ENCODE data around the gene SLC5A11. TPM values are rescaled to one million over a fixed set of nuclear protein-coding genes. Genes with fewer than 3 reads are reported as not detected.
"Not testable (repeated sequence)": the region's sequence is repeated elsewhere in the genome, so short reads cannot be mapped to it uniquely, and the experiment has no call there.

SLC5A11 gene, protein sequence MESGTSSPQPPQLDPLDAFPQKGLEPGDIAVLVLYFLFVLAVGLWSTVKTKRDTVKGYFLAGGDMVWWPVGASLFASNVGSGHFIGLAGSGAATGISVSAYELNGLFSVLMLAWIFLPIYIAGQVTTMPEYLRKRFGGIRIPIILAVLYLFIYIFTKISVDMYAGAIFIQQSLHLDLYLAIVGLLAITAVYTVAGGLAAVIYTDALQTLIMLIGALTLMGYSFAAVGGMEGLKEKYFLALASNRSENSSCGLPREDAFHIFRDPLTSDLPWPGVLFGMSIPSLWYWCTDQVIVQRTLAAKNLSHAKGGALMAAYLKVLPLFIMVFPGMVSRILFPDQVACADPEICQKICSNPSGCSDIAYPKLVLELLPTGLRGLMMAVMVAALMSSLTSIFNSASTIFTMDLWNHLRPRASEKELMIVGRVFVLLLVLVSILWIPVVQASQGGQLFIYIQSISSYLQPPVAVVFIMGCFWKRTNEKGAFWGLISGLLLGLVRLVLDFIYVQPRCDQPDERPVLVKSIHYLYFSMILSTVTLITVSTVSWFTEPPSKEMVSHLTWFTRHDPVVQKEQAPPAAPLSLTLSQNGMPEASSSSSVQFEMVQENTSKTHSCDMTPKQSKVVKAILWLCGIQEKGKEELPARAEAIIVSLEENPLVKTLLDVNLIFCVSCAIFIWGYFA
- not detected for polyA plus RNA-seq (2012; ENCODE audit: missing spikeins)

DNA sequence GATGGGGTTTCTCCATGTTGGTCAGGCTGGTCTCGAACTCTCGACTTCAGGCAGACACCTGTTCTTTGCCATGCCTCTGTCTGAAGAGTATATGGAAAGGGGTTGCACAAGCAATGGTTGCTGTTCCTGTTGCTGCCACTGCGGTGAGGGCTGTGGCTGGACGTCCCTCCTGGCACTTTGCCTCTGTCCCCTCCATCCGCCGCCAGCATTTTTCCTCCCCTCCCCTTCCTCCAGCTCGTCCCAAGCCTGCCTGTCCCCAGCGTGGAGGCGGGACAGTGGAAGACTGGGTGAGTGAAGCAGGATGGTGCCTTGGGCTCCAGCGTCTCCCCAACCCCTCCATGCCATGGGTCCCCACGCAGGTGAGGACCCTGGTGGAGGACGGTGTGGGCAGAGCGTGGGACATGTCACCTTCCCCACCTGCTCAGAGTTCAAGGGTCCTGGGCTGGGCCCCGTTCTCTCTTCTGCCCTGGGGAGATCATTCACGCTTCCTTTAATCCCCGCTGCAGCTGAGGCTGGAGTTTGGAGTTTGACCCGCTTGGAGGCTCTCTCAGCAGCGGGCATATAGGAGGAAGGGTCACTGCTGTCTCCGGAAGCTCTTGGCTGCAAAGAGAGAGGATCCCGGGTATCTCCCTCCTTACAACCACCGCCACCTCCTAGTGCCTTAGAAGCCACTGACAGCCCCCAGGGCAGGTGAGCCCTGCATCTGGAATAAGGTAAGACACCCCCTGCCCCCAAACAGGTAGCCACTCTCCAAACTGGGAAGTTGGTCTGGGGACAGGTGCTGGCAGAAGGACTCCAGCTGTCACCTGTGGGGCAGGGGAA, at the start of gene SLC5A11:
TSS of gene SLC5A11 (plus strand) at position 238 of the 822 bp plus-strand sequence. CDS start 12,681 bp downstream, outside the sequence.
- FAIRE-seq = no peak
- no peak for DNase-seq (ENCODE audit: insufficient read length)
- no peak for TF ChIP-seq TAF1 (IDR thresholded peaks at IDR 0.05; ENCODE audit: borderline replicate concordance, low read depth, low read length)
- TF ChIP-seq POLR2A (IDR thresholded peaks at IDR 0.05; ENCODE audit: low read depth, low read length) = no peak
- TF ChIP-seq POLR2AphosphoS5 (IDR thresholded peaks at IDR 0.05; ENCODE audit: low read depth, low read length) = no peak

DNA sequence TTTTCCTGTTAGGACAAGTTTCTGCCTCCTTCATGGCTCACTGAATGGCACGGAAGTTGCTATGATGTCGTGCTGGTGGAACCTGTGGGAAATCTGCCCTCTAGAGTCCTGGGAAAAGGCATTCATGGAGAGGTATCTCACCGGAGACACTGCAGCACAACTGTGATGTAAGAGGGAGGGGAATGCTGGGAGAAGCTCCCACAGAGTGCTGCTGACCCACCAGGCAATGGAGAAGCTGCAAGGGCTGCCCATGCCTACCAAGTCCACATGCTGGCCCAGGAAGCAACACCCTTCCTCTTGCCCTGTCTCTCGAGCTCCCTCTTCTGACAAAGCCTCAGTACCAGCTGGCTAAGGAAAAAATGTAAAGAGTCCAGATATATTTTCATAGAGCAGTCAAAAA, 45.2 kb upstream of the SLC5A11 start:
- FAIRE-seq (no peak), DNase-seq (ENCODE audit: insufficient read length) (no peak)
- TF ChIP-seq POLR2AphosphoS5 (IDR thresholded peaks at IDR 0.05; ENCODE audit: low read depth, low read length) = no peak
- no peak for TF ChIP-seq TAF1 (IDR thresholded peaks at IDR 0.05; ENCODE audit: borderline replicate concordance, low read depth, low read length)
- no peak for TF ChIP-seq POLR2A (IDR thresholded peaks at IDR 0.05; ENCODE audit: low read depth, low read length)

DNA sequence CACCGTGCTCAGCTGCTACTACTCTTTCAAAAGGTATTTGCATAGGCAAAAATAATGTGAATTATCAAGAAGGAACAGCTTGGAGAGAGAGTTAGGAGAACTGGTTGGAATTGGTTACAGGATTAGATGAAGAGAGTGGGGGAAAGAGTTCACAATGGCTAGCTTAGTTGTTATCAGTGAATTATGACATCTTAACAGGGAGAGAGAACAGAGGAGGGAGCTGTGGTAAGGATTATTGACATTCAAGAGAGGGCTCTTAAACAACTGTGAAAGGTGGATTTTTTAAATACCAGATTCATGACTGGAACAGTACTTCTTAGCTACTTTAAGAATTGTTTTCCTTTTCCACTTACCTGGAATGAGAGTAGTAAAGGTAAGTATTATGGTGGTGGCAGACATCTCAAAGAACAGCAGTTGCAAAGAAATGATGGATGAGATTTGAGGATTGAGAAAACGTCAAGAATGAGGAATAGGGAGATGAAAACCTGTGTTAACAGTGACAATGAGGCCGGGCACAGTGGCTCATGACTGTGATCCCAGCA, 43.9 kb upstream of the SLC5A11 start:
- TF ChIP-seq TAF1 (IDR thresholded peaks at IDR 0.05; ENCODE audit: borderline replicate concordance, low read depth, low read length) = no peak
- TF ChIP-seq POLR2AphosphoS5 (IDR thresholded peaks at IDR 0.05; ENCODE audit: low read depth, low read length) = no peak
- no peak for TF ChIP-seq POLR2A (IDR thresholded peaks at IDR 0.05; ENCODE audit: low read depth, low read length)
- FAIRE-seq = no peak
- DNase-seq (ENCODE audit: insufficient read length) = no peak

DNA sequence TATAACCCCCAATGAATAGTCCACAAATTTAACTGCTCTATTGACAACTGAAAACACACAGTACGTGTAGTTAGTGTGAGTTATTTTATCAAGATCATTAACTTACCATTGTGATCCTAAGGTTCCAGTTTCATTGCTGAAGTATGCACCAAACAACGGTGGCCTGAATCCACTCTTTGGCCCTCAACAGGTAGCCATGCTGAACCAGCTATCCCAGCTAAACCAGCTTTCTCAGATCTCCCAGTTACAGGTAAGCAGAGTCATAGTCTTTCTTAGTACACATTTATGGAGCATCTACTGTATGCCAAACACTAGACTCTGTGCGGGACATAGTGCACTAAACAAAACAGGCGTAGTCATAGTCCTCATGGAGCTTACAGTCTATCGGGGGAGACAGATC, 40.3 kb upstream of the SLC5A11 start:
- FAIRE-seq (no peak), DNase-seq (ENCODE audit: insufficient read length) (no peak)
- no peak for TF ChIP-seq POLR2AphosphoS5 (IDR thresholded peaks at IDR 0.05; ENCODE audit: low read depth, low read length)
- TF ChIP-seq POLR2A (IDR thresholded peaks at IDR 0.05; ENCODE audit: low read depth, low read length) = no peak

DNA sequence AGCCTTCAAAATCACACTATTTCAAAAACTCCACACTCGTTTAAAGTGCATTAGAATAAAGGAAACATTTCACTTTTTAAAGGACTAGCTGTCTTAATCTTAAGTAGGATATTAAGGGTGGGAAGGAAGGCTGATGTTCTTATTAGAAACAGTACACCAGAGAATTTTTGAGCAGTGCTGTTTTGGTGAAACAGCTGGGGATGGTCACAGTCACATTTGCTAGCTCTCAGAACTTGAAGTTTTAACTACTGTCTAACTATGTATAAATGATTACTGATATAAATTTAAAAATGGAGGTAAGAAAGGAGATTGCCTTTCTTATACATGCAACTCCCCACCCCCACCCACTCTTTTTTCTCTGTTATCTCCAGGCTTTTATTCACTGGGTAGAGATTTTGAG, 38.5 kb upstream of the SLC5A11 start:
- FAIRE-seq = no peak
- no peak for DNase-seq (ENCODE audit: insufficient read length)
- TF ChIP-seq TAF1 (IDR thresholded peaks at IDR 0.05; ENCODE audit: borderline replicate concordance, low read depth, low read length) (no peak), POLR2A (IDR thresholded peaks at IDR 0.05; ENCODE audit: low read depth, low read length) (no peak), POLR2AphosphoS5 (IDR thresholded peaks at IDR 0.05; ENCODE audit: low read depth, low read length) (no peak)

DNA sequence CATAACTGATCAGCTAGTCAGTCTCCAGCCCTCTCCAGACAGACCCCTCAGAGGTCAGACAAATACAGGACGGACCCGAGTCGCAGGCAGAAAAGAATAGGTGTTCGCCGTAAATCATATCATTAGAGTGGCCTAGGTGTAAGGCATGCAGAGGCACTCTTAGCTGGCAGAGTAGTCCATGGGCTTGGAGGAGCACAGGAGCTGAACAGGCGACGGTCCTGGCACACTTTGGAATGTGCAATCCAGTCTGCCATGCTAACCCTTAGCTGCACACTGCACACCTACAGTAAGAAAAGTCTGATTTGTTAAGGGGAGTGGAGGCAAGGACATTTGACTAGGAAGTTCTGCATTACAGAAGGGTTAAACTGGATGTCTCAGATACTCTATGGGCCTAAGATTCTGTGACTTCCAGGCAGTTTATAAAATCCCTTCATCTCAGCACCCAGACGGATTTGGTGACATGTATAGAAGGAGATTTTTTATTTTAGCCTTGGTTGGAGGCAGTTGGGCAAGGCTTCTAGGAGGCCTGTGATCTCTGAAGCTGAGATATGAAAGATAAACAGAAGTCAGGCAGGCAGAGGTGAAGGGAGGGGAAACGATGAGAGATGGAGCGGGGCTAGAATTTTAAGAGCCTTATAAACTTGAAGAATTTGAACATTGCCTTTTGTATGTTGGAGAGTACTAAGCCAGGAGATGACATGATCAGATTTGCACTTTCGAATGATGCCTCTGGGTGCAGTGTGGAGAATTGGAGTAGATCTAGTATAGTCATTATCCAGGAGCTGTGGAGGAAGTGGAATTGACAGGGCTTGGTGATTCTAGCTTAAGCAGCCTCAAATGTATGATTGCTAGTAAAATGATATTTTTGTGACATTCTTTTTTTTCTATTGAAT, 34.6 kb upstream of the SLC5A11 start:
- DNase-seq (ENCODE audit: insufficient read length) (no peak), FAIRE-seq (no peak)
- TF ChIP-seq POLR2A (IDR thresholded peaks at IDR 0.05; ENCODE audit: low read depth, low read length) = no peak
- TF ChIP-seq TAF1 (IDR thresholded peaks at IDR 0.05; ENCODE audit: borderline replicate concordance, low read depth, low read length) = no peak

DNA sequence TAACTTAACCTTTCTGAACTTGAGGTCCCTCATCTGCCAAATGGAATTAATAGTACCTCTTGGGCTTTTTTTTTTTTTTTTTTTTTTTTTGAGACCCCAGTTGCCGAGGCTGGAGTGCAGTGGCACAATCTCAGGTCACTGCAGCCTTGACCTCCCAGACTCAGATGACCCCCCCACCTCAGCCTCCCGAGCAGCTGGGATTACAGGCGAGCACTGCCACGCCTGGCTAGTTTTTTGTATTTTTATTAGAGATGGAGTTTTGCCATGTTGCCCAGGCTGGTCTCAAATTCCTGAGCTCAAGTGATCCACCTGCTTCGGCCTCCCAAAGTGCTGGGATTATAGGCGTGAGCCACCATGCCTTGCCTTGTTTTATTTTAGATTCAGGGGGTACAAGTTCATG, 33.0 kb upstream of the SLC5A11 start:
- DNase-seq (ENCODE audit: insufficient read length); FAIRE-seq: not testable (repeated sequence)

DNA sequence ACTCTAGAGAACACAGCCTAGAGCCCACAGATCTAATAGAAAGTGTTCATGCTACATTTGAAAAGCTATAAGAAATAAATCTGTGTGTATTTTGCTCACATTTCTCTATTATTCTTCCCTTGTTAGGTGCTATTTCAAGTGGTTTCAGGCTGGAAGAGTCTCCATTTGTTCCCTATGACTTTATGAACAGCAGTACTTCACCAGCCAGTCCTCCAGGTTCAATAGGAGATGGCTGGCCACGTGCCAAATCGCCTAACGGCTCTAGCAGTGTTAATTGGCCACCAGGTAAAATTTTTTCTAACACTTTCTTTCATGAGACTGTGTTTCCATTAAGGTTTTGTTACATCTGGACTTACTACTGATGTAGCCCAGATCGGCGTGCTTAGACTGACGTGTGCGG, 30.7 kb upstream of the SLC5A11 start:
- TF ChIP-seq POLR2AphosphoS5 (IDR thresholded peaks at IDR 0.05; ENCODE audit: low read depth, low read length) (no peak), POLR2A (IDR thresholded peaks at IDR 0.05; ENCODE audit: low read depth, low read length) (no peak), TAF1 (IDR thresholded peaks at IDR 0.05; ENCODE audit: borderline replicate concordance, low read depth, low read length) (no peak)
- DNase-seq (ENCODE audit: insufficient read length) = no peak
- no peak for FAIRE-seq

DNA sequence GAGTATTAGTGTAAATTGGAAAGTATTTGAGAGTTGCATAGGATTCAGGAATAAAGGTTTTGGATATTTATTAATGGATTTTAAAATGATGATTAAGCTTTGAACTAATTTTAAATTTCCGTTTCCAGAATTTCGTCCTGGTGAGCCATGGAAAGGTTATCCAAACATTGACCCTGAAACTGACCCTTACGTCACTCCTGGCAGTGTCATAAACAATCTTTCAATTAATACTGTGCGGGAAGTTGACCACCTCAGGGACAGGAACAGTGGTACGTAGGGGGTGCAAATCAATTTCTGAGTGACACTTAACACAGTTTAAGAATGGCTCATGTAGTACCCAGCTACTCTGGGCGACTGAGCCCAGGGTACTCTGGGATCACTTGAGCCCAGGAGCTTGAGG, 29.1 kb upstream of the SLC5A11 start:
- DNase-seq (ENCODE audit: insufficient read length) = no peak
- TF ChIP-seq TAF1 (IDR thresholded peaks at IDR 0.05; ENCODE audit: borderline replicate concordance, low read depth, low read length) (no peak), POLR2A (IDR thresholded peaks at IDR 0.05; ENCODE audit: low read depth, low read length) (no peak), POLR2AphosphoS5 (IDR thresholded peaks at IDR 0.05; ENCODE audit: low read depth, low read length) (no peak)
- FAIRE-seq = no peak

DNA sequence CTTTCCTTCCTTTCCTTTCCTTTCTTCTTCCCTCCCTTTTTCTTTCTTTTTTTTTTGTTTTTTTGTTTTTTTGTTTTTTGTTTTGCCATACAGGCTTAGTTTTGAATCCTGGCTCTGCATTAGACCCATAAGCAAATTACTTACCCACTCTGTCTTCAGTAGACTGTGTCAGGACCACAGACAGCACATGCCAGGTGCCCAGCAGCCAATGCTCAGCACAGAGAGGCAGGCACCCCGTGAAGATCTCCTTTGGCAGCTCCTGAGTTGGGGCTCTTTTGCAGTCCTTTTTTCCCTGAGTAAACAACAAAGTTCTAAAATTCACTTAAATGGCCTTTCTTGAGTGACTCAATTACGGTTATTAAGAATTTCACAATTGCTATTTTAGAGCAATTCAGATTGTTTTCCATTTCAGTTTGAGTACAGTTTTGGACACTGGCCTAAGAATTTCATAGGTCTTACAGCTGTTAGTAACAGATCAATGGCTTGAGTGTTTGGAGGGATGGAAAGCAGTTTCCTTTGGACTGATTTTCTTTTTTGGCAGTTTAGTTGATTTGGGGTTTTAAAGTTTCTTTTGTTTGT, 26.2 kb upstream of the SLC5A11 start:
- no peak for TF ChIP-seq POLR2AphosphoS5 (IDR thresholded peaks at IDR 0.05; ENCODE audit: low read depth, low read length)
- no peak for TF ChIP-seq POLR2A (IDR thresholded peaks at IDR 0.05; ENCODE audit: low read depth, low read length)
- no peak for TF ChIP-seq TAF1 (IDR thresholded peaks at IDR 0.05; ENCODE audit: borderline replicate concordance, low read depth, low read length)
- no peak for DNase-seq (ENCODE audit: insufficient read length)
- FAIRE-seq = no peak
